IPS-18a (cell line): ENCODE measurements around the gene WDPCP.
A peak's percentile ranks its signal among the peaks of the same experiment; 100 is the strongest.

Experiments
- H3K27ac ChIP-seq: one replicate; pipeline ENCODE4 v1.5.1; 2013; ENCODE audit warnings: low read length
- H3K27me3 ChIP-seq: one replicate; pipeline ENCODE4 v1.6.1; 2013; ENCODE audit warnings: mild to moderate bottlenecking, low read length; ENCODE audit not compliant: control insufficient read depth, insufficient read depth
- H3K36me3 ChIP-seq: one replicate; pipeline ENCODE4 v1.6.1; 2013; ENCODE audit warnings: low read depth, low read length; ENCODE audit not compliant: control insufficient read depth
- H3K4me1 ChIP-seq: one replicate; pipeline ENCODE4 v1.6.1; 2013; ENCODE audit warnings: low read depth, low read length; ENCODE audit not compliant: control insufficient read depth
- H3K4me3 ChIP-seq: one replicate; pipeline ENCODE4 v1.5.1; 2013; ENCODE audit warnings: low read length
- H3K9ac ChIP-seq: one replicate; pipeline ENCODE4 v1.6.1; 2013; ENCODE audit warnings: mild to moderate bottlenecking, low read length, moderate library complexity
- H3K9me3 ChIP-seq: one replicate; pipeline ENCODE4 v1.6.1; 2013; ENCODE audit warnings: low read depth, low read length; ENCODE audit not compliant: control insufficient read depth

The WDPCP gene

GRCh38 chr2:63124218-63124617, 464.1 kb downstream of the WDPCP start:
- Histone ChIP-seq H3K4me1 (peaks cover 4% of the 10 kb centered on the region), H3K27me3 (no peaks in the 10 kb centered on the region), H3K36me3 (no peaks in the 10 kb centered on the region), H3K27ac (no peak overlapping the region), H3K9ac (no peak overlapping the region), H3K4me3 (no peak overlapping the region), H3K9me3 (no peaks in the 10 kb centered on the region)

GRCh38 chr2:63122921-63123320, 465.4 kb downstream of the WDPCP start:
- no peak overlapping the region for H3K9ac ChIP-seq
- H3K27me3 ChIP-seq, result no peaks in the 10 kb centered on the region
- no peak overlapping the region for H3K4me3 ChIP-seq
- no peaks in the 10 kb centered on the region for H3K36me3 ChIP-seq
- H3K27ac ChIP-seq, result no peak overlapping the region
- H3K9me3 ChIP-seq, result no peaks in the 10 kb centered on the region
- peaks cover 4% of the 10 kb centered on the region for H3K4me1 ChIP-seq

GRCh38 chr2:63121055-63121834, 467.0 kb downstream of the WDPCP start:
- H3K4me3 ChIP-seq, result no peak overlapping the region
- no peaks in the 10 kb centered on the region for H3K36me3 ChIP-seq
- no peak overlapping the region for H3K9ac ChIP-seq
- peaks cover 4% of the 10 kb centered on the region for H3K4me1 ChIP-seq
- no peaks in the 10 kb centered on the region for H3K9me3 ChIP-seq
- peak overlapping the region; percentile 22 for H3K27ac ChIP-seq
- no peaks in the 10 kb centered on the region for H3K27me3 ChIP-seq

GRCh38 chr2:63118821-63119220, 469.5 kb downstream of the WDPCP start:
- Histone ChIP-seq H3K4me1 (peaks cover 4% of the 10 kb centered on the region), H3K4me3 (no peak overlapping the region), H3K9me3 (no peaks in the 10 kb centered on the region), H3K27me3 (no peaks in the 10 kb centered on the region), H3K27ac (no peak overlapping the region), H3K9ac (no peak overlapping the region), H3K36me3 (no peaks in the 10 kb centered on the region)

GRCh38 chr2:63104482-63104881, 483.8 kb downstream of the WDPCP start:
- Histone ChIP-seq H3K9me3 (peaks cover 7% of the 10 kb centered on the region), H3K27ac (no peak overlapping the region), H3K9ac (no peak overlapping the region), H3K27me3 (no peaks in the 10 kb centered on the region), H3K36me3 (no peaks in the 10 kb centered on the region), H3K4me1 (no peaks in the 10 kb centered on the region), H3K4me3 (no peak overlapping the region)

- H3K27me3 ChIP-seq, result no peaks in the 10 kb centered on the region
- no peak overlapping the region for H3K9ac ChIP-seq
- H3K4me1 ChIP-seq, result no peaks in the 10 kb centered on the region
- no peak overlapping the region for H3K27ac ChIP-seq
- H3K4me3 ChIP-seq, result no peak overlapping the region
- H3K9me3 ChIP-seq, result peaks cover 7% of the 10 kb centered on the region
- no peaks in the 10 kb centered on the region for H3K36me3 ChIP-seq
Measured at GRCh38 chr2:63101954-63102353, 486.3 kb downstream of the WDPCP start.

- H3K27me3 ChIP-seq, result no peaks in the 10 kb centered on the region
Measured at GRCh38 chr2:63099032-63099431, 489.2 kb downstream of the WDPCP start.

GRCh38 chr2:63096491-63096890, 491.8 kb downstream of the WDPCP start:
- Histone ChIP-seq H3K36me3 (no peaks in the 10 kb centered on the region), H3K27ac (no peak overlapping the region), H3K27me3 (no peaks in the 10 kb centered on the region), H3K4me1 (peaks cover 5% of the 10 kb centered on the region), H3K4me3 (no peak overlapping the region), H3K9ac (no peak overlapping the region), H3K9me3 (no peaks in the 10 kb centered on the region)

More at GRCh38 chr2:63099032-63099431, 489.2 kb downstream of the WDPCP start:
- Histone ChIP-seq H3K36me3 (no peaks in the 10 kb centered on the region), H3K9me3 (no peaks in the 10 kb centered on the region), H3K4me3 (no peak overlapping the region), H3K27ac (no peak overlapping the region), H3K9ac (no peak overlapping the region), H3K4me1 (no peaks in the 10 kb centered on the region)

GRCh38 chr2:63093502-63093901, 494.8 kb downstream of the WDPCP start:
- H3K9ac ChIP-seq, result no peak overlapping the region
- H3K4me1 ChIP-seq, result peaks cover 5% of the 10 kb centered on the region
- H3K27ac ChIP-seq, result no peak overlapping the region
- H3K27me3 ChIP-seq, result no peaks in the 10 kb centered on the region
- no peaks in the 10 kb centered on the region for H3K9me3 ChIP-seq
- no peak overlapping the region for H3K4me3 ChIP-seq
- H3K36me3 ChIP-seq, result no peaks in the 10 kb centered on the region

GRCh38 chr2:63092857-63093256, 495.4 kb downstream of the WDPCP start:
- H3K9me3 ChIP-seq, result no peaks in the 10 kb centered on the region
- no peak overlapping the region for H3K9ac ChIP-seq
- no peak overlapping the region for H3K27ac ChIP-seq
- H3K36me3 ChIP-seq, result no peaks in the 10 kb centered on the region
- H3K4me1 ChIP-seq, result peaks cover 5% of the 10 kb centered on the region
- no peaks in the 10 kb centered on the region for H3K27me3 ChIP-seq
- no peak overlapping the region for H3K4me3 ChIP-seq

GRCh38 chr2:63092401-63092800, 495.9 kb downstream of the WDPCP start:
- Histone ChIP-seq H3K9me3 (no peaks in the 10 kb centered on the region), H3K9ac (no peak overlapping the region), H3K36me3 (no peaks in the 10 kb centered on the region), H3K4me1 (peaks cover 5% of the 10 kb centered on the region), H3K4me3 (no peak overlapping the region), H3K27me3 (no peaks in the 10 kb centered on the region), H3K27ac (no peak overlapping the region)

- Histone ChIP-seq H3K4me3 (no peak overlapping the region), H3K9ac (no peak overlapping the region), H3K4me1 (no peaks in the 10 kb centered on the region), H3K27me3 (no peaks in the 10 kb centered on the region), H3K27ac (no peak overlapping the region), H3K36me3 (no peaks in the 10 kb centered on the region), H3K9me3 (no peaks in the 10 kb centered on the region)
Measured at GRCh38 chr2:63086687-63087086, 501.6 kb downstream of the WDPCP start.
